Activated naive CD4-positive, alpha-beta T cell (primary cell): ENCODE results near the gene VSIR.

Experiments
- DNase-seq, 4 experiments: peaks; one replicate each; lab custom pipeline; 2025; lab: John Stamatoyannopoulos, UW

The VSIR gene

GRCh38 chr10:71763352-71764127 lies 9.8 kb downstream of the VSIR start:
- no peak for DNase-seq

GRCh38 chr10:71762324-71762723 lies 11.0 kb downstream of the VSIR start:
- no peak for DNase-seq

DNA sequence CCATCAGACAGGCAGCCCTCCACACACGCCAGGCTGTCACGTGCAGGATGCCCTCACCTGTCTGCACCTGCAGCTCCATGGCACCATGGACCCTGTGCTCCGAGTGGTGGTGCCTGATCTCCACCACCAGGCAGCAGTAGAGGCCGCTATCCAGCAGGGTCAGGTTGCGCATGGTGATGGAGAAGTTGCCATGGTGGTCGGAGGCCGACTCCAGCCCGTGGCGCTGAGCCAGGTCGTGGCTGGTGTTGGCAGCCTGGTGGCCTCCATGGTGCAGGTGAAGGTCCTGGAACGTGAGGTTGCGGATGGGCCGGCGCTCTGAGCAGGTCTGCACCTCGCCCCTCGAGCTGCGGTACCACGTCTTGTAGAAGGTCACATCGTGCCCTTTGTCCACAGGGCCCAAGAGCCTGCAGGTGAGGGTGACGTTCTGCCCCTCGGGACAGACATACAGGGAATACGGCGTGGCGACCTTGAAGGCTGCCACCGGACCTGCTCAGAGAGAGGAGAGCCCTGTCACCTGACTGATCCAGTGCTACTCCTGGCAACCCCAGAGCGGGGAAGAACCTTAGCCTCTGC lies 11.7 kb downstream of the VSIR start:
- no peak for DNase-seq

DNA sequence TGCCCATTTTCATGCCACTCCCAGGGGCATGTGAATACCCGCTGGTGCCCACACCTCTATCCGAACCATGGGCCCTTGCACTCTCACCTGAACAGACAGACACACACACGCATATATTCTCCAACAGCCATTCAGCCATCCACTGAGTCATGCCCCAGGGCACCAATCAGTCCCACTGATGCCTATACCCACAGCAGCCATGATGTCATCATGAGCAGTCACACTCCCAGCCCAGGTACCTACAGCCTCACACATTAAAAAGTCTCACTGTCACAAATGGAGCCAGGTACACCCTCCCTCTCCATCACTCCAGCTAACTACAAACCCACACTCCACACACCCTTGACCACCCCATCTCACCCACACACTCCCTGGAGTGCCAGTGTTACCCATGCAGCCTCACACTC lies 12.2 kb downstream of the VSIR start:
- no peak for DNase-seq

DNA sequence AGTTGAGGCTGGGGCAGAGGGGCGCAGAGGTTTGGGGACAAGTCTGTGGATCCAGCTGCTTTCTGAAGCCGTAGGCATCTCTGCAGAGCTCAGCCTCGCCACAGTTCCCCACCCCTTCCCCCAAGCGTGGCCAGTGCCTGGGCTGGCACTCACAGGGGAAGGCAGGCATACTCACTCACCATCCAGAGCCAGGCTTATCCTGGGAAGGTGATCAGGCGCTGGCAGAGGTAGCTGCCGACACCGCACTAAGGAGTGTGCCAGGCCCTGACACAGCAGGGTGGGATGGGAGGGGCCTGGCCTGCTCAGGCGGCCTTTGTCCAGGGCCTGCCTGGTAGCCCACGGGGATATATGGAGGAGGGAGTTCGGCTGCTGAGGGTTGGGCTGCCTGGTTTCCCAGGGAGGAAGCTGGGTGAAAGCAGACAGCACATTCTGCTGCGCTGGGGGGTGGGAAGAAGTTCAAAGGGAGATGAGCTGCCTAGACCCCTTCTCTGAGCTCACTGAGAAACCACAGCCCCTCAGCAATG lies 15.9 kb downstream of the VSIR start:
- DNase-seq = no peak

GRCh38 chr10:71756311-71757191 lies 16.8 kb downstream of the VSIR start:
- DNase-seq = no peak

- DNase-seq = no peak
Observed at GRCh38 chr10:71755179-71755879, 18.0 kb downstream of the VSIR start.

DNA sequence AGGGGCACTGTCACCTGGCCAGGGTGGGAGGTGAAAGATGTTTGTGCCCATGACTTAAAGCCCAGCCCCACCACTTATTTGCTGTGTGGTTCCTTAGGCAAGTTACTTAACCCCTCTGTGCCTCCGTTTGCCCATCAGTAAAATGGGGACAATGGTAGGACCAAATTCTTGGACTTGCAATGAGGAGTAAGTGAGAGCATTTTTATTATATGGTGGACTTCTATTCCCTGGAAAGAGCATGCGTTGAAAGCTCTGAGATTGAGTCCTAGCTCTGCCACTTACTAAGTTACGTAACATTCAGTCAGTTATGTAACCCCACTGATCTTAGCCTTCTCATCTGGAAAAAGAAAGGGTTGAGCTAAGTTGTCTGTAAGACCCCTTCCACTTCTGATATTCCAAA lies 18.8 kb downstream of the VSIR start:
- DNase-seq = no peak

GRCh38 chr10:71753960-71754505 lies 19.3 kb downstream of the VSIR start:
- no peak for DNase-seq

- DNase-seq = no peak
Observed at GRCh38 chr10:71753091-71753959, 20.0 kb downstream of the VSIR start.

- DNase-seq = peak in 1 of 4 experiments; percentile 11
Observed at GRCh38 chr10:71752391-71753090, 20.8 kb downstream of the VSIR start.

- no peak for DNase-seq
Observed at GRCh38 chr10:71751515-71752224, 21.6 kb downstream of the VSIR start.

DNA sequence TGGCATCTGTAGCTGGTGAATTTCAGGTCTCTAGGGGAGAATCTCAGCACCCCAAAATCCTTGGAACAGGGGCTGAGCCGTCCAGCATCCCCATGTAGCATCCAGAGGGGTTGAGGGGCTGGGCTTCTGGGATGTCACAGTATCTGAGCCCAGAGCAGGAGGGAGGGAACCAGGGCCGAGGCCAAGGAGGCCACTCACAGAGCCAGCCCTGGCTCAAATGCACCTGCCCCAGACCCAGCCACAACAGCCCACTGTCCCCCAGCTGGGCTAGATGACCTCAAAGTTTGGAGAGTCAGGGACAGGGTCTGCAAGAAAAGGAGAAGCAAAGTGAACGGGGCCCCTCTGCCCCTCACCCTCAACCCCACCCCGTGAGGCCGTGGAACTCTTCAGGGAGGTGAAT lies 22.3 kb downstream of the VSIR start:
- no peak for DNase-seq

GRCh38 chr10:71750124-71750841 lies 23.0 kb downstream of the VSIR start:
- no peak for DNase-seq

DNA sequence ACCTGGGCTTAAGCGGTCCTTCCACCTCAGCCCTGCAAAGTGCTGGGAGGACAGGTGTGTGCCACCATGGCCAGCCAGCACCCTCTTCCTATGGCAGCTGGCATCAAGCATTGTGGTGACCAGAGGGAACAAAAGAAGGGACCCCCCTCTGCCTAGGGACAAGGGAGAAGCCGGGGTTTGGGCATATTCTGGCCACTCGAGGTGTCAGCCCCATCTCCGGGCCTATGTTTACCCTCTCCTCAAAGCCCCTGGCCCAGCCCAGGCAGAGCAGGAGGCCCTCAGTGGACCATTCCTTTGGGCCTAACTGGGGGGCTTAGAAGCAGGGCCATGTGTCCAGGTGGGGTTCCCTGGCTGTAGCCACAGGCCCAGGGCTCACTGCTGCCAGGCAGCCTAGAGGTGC lies 23.9 kb downstream of the VSIR start:
- no peak for DNase-seq

GRCh38 chr10:71748671-71749191 lies 24.6 kb downstream of the VSIR start:
- DNase-seq = peak in 2 of 4 experiments; percentile 53 to 59

- DNase-seq = no peak
Observed at GRCh38 chr10:71747551-71748523, 25.5 kb downstream of the VSIR start.
